RWPE1 (cell line): ENCODE measurements around the gene IFNGR1.

Source experiments
- CTCF ChIA-PET: fragments of 350-600 bp; sonication (Branson Sonifier 250); formaldehyde crosslinking; extraction: SDS; loops from one replicate; lab custom pipeline; 2021; lab: Yijun Ruan, JAX
- POLR2A ChIA-PET: fragments of 400-600 bp; formaldehyde crosslinking; extraction: SDS; loops from one replicate; lab custom pipeline; 2020; ENCODE audit warnings: antibody characterized with exemption; ENCODE audit not compliant: low non-redundant PET; lab: Yijun Ruan, JAX
- DNase-seq: peaks from one replicate; pipeline ENCODE4 v3.0.0; 2012; ENCODE audit warnings: low spot score
- H3K27ac ChIP-seq: fragments of 450-650 bp; 2 replicates; pipeline ENCODE4 v1.5.1; 2017
- CTCF ChIP-seq: fragments of 450-650 bp; conservative IDR thresholded peaks from 2 replicates; pipeline ENCODE4 v1.5.1; 2017; ENCODE audit warnings: low read depth, mild to moderate bottlenecking

Gene IFNGR1

GRCh38 chr6:137200288-137200687 is 18.9 kb downstream of the IFNGR1 start:
- ChIA-PET CTCF (interaction anchor here (1.0 kb wide), 1 partner anchor 44 kb away, joined by 3 read pairs; no protein-coding TSS in a partner anchor), POLR2A (no interaction called here)
- no peak for TF ChIP-seq CTCF

GRCh38 chr6:137197684-137198645 is 21.2 kb downstream of the IFNGR1 start:
- no peak for DNase-seq
- H3K27ac ChIP-seq = no peak overlapping the region
- ChIA-PET POLR2A (no interaction called here), CTCF (interaction anchor here (0.5 to 0.7 kb wide), 2 partner anchors 117 to 971 kb away, joined by 4 to 10 read pairs; no protein-coding TSS in a partner anchor)
- no peak for TF ChIP-seq CTCF

More at GRCh38 chr6:137200288-137200687, 18.9 kb downstream of the IFNGR1 start:
- no peak for DNase-seq
- no peak overlapping the region for H3K27ac ChIP-seq

GRCh38 chr6:137193256-137194070 is 25.7 kb downstream of the IFNGR1 start:
- ChIA-PET POLR2A (no interaction called here), CTCF (interaction anchor here (0.6 to 1.0 kb wide), 2 partner anchors 99 to 1969 kb away, joined by 3 read pairs; no protein-coding TSS in a partner anchor)
- no peak for DNase-seq
- no peak overlapping the region for H3K27ac ChIP-seq
- TF ChIP-seq CTCF = no peak

DNA sequence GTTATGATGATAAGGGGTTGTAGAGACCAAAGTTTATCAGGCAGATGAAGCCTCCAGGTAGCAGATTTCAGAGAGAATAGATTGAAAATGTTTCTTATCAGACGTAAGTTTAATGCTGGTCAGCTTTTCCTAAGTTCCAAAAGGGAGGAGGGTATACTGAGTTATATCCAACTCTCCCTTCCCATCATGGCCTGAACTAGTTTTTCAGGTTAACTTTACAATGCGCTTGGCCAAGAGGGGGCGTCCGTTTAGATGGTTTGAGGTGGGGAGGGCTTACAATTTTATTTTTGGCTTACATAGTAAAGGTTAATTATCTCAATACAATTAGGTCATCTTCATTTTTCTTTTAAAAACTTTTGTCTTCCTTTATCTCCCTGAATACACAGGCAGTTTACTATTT is 26.4 kb downstream of the IFNGR1 start:
- H3K27ac ChIP-seq = no peak overlapping the region
- POLR2A ChIA-PET = no interaction called here
- no peak for DNase-seq
- TF ChIP-seq CTCF = no peak
- CTCF ChIA-PET = interaction anchor here (0.7 kb wide), 1 partner anchor 23 kb away, joined by 4 read pairs; no protein-coding TSS in a partner anchor

DNA sequence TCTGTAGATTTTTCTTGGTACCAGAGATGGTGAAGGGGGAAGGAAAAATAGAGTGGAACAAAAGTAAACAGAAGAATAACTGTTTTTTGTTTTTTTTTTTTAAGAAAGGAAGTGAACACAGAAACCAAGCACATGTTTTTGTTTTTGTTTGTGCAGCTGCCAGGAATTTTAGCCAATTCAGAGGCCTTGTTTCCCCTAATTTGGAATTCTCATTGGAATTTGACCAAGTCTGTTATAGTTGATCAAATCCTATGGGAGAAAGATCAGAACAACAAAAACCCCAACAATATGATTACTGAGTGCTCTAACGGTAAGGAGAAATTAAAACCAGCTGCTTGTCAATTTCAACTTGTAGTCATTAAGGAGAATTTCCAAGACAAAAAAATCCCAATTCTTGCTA is 27.5 kb downstream of the IFNGR1 start:
- CTCF ChIA-PET = interaction anchor here (0.6 kb wide), 1 partner anchor 33 kb away, joined by 3 read pairs; no protein-coding TSS in a partner anchor
- TF ChIP-seq CTCF = no peak
- DNase-seq = no peak
- POLR2A ChIA-PET = no interaction called here
- H3K27ac ChIP-seq = no peak overlapping the region

GRCh38 chr6:137191236-137191635 is 27.9 kb downstream of the IFNGR1 start:
- no peak for TF ChIP-seq CTCF
- ChIA-PET POLR2A (no interaction called here), CTCF (interaction anchor here (0.6 to 0.8 kb wide), 2 partner anchors 34 to 451 kb away, joined by 3 read pairs; no protein-coding TSS in a partner anchor)
- no peak for DNase-seq
- no peak overlapping the region for H3K27ac ChIP-seq
